GM19043 (cell line): Measurements from ENCODE around the gene LRRC61.
"Not testable (repeated sequence)": the region's sequence is repeated elsewhere in the genome, so short reads cannot be mapped to it uniquely, and the experiment has no call there.

Source experiments
- ATAC-seq: cut with Tn5 transposase; IDR thresholded peaks from one replicate; pipeline ENCODE4 v1.9.1; 2021; ENCODE audit warnings: low read depth; ENCODE audit not compliant: unreplicated experiment

LRRC61 gene

DNA sequence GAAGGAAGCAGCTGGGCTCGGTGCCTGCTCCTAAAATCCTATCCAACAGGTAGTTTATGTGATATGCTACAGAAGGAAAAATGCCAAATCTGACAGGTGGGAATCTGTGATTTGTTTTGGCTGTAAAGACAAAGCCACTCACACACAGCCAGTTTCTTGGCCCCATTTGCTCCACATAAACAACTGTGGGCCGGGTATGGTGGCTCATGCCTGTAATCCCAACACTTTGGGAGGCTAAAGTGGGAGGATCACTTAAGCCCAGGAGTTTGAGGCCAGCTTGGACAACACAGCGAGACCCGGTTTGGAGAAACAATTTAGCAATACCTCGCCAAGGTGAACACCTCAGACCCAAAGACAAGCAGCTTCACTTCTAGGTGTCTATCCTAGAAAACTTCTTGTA is 16.8 kb upstream of the LRRC61 start:
- not testable (repeated sequence) for ATAC-seq

DNA sequence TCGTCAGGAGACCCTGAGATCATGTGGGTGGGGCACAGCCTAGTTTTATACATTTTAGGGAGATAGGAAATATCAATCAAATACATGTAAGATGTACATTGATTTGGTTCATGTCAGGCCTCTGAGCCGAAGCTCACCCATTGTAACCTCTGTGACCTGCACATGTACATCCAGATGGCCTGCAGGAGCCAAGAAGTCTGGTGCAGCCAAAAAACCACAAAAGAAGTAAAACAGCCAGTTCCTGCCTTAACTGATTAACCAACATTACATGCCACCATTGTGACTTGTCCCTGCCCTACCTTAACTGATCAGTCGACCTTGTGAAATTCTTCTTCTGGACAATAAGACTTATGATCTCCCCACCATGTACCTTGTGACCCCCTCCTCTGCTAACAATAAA is 16.0 kb upstream of the LRRC61 start:
- ATAC-seq: no peak

DNA sequence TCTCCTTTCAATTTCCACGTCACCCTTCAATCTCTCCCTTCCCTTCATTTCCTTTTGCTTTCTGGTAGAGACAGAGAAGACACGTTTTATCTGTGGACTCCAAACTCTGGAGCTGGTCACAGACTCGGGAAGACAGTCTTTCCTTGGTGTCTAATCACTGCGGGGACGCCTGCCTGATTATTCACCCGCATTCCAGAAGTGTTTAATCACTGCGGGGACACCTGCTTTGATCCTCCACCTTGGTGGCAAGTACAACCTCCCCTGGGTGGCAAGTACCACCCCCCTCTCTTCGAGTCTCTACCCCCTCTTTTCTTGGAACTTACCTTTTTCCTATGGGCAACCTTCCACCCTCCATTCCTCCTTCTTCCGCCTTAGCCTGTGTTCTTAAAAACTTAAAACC is 15.3 kb upstream of the LRRC61 start:
- ATAC-seq: no peak

DNA sequence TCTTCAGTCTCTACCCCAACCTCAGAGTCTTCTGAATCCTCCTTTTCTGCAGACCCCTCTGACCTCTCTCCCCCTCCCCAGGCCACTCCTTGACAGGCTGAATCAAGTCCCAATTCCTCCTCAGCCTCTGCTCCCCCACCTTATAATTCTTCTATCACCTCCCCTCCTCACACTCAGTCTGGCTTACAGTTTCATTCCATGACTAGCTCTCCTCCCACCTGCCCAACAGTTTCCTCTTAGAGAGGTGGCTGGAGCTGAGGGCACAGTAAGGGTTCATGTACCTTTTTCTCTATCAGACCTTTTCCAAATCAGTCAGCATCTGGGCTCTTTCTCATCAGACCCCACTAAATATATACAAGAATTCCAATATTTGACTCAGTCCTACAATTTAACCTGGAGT is 14.6 kb upstream of the LRRC61 start:
- no peak for ATAC-seq

DNA sequence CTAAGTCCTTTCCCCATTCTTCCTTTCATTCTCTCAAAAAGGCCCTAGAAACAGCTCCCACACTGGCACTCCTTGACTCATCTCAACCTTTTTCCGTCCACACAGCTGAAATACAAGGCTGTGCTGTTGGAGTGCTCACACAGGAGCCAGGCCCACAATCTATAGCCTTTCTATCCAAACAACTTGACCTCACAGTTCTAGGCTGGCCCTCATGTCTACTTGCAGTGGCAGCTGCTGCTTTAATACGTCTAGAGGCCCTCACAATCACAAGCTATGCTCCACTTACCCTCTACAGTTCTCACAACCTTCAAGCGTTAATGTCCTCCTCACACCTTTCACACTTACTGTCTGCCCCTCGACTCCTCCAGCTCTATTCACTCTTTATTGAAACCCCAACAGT is 12.0 kb upstream of the LRRC61 start:
- ATAC-seq: no peak

DNA sequence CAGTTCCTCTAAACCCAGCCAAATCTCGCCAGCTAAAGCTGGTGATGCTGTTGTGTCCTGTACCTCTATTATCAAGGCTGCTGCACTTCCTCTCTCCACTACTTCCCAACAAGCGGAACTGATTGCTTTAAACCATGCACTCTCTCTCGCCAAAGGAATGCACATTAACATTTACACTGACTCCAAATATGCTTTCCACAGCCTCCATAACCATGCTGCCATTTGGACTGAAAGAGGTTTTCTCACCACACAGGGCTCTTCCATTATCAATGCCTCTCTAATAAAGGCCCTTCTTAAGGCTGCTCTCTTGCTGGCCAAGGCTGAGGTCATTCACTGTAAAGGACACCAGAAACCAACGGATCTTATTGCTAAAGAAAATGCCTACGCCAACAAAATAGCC is 11.4 kb upstream of the LRRC61 start:
- no peak for ATAC-seq

DNA sequence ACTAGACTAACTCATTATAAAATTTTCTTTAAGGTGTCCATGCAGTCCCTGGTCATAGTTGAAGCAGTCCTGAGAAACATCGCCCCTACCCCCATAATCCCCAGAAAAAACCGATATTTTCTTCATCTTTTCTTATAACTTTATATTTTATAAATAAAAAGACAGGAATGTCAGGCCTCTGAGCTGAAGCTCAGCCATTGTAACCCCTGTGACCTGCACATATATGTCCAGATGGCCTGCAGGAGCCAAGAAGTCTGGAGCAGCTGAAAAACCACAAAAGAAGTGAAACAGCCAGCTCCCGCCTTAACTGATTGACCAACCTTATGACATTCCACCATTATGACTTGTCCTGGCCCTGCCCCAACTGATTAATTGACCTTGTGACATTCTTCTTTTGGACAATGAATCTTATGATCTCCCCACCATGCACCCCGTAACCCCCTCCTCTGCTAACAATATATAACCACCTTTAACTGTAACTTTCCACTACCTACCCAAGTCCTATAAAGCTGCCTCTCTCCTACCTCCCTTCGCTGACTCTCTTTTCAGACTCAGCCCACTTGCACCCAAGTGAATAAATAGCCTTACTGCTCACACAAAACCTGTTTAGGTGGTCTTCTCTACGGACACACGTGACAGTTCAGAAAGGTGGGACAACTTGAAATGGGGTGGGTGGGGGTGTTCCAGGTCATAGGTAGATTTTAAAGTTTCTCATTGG is 10.3 kb upstream of the LRRC61 start:
- not testable (repeated sequence) for ATAC-seq

DNA sequence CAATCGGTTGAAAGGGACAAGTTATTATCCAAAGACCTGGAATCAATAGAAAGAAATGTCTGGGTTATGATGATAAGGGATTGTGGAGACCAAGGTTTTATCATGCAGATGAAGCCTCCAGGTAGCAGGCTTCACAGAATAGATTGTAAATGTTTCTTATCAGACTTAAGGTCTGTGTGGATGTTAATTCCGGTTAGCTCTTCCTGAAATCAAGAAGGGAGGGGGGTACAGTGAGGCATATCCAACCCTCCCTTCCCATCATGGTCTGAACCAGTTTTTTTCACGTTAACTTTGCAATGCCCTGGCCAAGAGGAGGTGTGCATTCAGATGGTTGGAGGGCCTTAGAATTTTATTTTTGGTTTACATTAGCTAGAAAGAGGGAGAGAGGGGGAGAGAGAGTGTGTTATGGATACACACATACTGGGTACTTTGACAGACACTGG is 9.8 kb upstream of the LRRC61 start:
- no peak for ATAC-seq

DNA sequence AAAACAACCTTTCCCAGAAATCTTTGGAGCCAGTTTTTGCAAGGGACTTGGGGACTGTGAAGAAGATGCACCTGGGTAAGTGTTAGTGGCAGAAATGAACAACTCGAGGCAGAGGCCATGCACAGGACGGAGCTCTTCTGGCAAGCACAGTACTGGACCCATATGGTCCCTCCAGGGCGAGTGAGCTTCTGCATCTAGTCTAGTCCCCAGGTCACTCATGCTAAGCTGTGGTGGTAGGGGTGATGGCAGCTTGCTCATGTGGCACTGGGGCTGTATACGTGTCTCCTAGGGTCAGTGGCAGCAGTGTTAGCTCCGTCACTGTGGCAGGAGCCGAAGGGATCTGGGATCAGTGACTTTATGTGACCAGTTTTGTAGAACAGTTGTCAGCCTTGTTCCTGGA is 9.3 kb upstream of the LRRC61 start:
- ATAC-seq: no peak

DNA sequence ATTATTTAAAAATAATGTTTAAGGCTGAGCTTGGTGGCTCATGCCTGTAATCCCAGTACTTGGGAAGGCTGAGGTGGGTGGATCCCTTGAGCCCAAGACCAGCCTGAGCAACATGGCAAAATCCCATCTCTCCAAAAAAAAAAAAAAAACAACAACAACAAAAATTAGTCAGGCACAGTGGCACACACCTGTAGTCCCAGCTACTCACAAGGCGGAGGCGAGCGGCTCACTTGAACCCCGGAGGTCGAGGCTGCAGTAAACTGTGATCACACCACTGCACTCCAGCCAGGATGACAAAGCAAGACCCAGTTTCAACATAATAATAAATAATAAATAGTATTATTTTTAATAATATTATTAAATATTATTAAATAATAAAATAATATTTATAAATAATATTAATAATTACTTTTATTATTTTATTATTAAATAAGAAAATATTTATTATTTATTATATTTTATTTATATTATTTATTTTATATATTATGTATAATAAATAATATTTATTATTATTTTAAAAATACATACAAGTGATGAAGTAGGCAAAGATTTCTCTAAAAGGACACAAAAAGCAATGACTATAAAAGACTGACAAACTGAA is 8.4 kb upstream of the LRRC61 start:
- no peak for ATAC-seq

DNA sequence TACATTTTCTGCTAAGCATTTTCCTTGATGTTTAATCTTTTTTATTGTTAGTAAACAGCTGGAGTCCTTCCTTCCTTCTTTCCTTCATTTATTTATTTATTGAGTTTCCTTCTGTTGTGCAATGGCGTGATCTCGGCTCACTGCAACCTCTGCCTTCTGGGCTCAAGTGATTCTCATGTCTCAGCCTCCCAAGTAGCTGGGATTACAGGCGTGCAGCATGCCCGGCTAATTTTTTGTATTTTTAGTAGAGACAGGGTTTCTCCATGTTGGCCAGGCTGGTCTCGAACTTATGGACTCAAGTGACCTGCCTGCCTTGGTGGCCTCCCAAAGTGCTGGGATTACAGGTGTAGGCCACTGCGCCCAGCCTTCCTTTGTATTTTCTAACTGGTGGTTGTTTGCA is 6.2 kb upstream of the LRRC61 start:
- not testable (repeated sequence) for ATAC-seq

DNA sequence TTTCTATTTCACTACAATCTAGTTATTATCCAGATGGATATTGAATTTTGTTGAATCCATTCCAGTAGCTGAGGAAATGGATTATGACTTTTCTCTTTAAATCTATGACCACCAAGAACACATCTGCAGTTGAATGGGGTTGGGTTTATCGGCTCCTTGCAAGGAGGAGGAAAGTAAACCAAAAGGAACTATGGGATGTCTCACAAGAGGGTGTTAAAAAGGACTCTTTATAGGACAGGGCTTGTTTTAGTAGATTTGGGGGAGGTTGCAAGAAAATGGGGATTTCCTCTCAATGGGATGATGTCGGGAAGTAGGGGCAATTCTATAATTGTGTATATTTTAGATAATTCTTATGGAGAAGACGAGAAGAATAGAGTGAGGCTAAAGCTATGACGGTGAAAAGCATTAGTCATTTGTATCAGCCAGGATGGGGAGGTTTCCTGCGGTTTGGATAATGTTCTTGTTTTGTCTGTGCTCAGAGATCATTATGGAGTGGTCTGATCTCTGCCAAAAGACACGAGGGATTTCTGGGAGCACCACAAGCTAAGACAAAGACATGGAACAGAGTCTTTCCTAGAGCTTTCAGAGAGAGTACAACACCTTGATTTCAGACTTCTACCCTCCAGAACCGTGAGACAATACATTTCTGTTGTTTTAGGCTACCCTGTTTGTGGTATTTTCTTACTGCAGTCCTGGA is 5.3 kb upstream of the LRRC61 start:
- no peak for ATAC-seq

DNA sequence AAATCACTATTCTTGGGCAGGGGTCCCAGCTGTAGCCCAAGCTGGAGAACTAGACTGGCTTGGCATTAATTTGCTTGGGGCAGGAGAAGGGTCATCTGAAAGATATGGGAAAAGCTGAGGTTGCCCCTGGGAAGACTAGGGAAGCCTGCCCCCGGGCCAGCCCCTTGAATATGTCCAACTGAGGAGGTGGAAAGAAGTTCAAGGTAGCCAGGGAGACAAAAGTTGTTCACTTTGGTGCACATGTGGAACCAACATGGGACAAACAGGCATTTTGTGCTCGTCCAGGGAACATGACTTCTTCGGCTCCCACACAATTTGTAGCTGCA is 1.4 kb upstream of the LRRC61 start:
- ATAC-seq: no peak

DNA sequence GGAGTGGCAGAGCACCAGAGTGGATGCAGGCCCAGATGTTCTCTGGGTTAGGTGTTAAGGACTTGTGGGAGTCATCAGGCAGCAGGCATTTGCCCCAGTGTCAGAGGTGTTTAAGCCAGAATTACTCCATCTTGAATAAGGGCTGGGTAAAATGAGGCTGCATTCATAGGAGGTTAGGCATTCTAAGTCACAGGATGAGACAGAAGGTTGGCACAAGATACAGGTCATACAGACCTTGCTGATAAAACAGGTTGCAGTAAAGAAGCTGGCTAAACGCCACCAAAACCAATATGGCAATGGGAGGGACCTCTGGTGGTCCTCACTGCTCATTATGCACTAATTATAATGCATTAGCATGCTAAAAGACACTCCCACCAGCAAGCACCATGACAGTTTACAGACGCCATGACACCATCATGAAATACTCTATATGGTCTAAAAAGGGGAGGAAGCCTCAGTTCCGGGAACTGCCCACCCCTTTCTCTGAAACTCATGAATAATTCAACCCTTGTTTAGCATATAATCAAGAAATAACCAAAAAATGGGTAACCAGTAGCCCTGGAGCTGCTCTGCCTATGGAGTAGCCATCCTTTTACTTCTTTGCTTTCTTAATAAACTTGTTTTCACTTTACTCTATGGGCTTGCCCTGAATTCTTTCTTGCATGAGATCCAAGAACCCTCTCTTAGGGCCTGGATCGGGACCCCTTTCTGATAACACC is 882 bp upstream of the LRRC61 start:
- ATAC-seq: peak; percentile 33

DNA sequence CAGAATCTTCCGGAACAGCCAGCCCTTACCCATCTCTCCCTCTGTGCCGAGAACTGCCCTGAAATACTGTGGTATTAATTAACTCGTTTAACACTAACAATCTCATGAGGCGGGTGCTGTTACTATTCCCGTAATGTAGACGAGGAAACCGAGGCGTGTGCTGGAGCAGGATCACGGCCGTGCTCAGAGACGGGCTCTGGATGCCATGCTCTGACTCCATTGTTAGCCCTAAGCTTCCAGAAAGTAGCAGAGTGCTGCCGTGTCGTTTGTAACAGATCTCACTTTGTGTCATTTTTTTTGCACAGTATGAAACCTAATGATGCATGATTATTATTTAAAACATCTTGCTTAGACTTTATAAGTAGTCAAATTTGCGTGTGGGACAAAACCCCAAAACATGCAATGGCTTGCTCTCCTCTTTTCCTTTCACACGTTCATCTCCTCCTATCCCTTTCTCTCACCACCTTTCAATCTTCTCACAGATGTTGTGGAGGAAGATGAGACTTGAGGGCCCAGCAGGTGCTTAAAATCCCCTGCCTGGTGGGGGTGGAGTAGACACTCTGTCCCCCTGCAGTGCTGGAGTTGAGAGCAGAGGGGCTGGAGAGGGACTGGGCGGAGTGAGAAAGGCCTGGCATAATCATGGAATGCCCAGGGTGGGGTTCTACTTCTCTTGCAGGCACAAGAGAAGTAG is 672 bp downstream of the LRRC61 start:
- no peak for ATAC-seq

DNA sequence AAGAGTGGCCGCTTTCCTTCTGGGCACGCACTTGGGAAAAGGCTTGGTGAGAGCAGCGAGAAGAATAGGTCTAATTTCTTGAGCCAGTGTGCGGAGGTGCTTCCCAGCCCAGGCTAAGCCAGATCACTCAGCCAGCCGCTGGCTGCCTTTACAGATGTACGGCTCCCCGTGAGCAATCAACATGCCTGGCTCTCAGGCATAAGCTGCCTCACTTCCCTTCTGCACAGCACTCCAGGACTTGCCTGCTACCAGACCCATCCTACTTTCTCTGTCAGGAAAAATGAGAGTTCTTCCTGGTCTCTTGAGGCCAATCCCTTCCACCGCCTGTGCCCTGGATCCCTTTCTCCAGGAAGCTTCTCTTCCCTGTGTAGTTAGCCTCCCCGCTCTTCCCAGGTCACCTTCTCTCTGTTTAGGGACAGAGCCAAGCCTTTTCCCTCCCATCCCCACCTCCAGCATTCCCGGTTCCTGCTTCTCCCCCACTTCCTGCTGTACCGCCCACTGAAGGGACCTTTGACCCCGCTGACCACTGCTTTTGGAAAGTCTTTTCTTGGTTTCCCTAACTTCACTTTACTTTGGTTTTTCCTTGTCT is 1.3 kb downstream of the LRRC61 start:
- no peak for ATAC-seq

DNA sequence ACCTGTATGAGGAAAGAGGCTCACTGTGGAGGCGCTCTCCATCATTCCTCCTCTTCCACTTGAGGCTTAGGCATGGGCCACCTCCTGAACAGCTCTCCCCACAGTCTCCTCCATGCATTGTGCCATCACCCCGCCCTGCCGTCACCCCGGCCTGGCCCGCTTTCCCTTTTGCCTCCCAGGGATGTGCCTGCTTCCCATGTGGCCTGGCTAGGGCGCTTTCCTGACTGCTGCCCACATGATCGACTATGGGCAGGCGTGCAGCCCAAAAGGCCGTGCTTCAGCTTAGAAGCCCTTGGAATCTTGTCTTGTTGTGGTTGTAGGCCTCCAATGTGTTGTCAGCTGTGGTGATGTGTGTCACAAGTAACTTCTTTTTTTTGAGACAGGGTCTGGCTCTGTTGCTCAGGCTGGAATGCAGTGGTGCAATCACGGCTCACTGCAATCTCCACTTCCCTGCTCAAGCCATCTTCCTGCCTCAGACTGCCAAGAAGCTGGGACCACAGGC is 2.0 kb downstream of the LRRC61 start:
- no peak for ATAC-seq

DNA sequence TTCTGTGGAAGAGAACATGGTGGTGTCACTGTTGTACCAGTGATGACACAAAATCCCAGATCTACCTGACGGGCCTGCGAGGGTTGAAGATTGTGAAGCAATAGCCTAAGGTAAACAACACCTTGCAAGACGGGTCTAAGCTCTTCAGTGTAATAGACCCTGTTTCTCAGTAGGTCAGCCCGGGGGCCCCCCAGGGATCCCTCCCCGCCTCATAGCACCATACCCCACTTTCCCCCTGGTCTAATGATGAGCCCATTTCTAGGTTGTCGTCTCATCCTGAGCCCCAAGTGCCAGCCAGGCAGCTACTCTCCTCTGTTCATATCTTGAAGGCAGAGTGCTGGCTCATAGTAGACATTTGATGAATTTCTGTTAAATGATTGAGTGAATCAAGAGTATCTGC is 2.7 kb downstream of the LRRC61 start:
- no peak for ATAC-seq

DNA sequence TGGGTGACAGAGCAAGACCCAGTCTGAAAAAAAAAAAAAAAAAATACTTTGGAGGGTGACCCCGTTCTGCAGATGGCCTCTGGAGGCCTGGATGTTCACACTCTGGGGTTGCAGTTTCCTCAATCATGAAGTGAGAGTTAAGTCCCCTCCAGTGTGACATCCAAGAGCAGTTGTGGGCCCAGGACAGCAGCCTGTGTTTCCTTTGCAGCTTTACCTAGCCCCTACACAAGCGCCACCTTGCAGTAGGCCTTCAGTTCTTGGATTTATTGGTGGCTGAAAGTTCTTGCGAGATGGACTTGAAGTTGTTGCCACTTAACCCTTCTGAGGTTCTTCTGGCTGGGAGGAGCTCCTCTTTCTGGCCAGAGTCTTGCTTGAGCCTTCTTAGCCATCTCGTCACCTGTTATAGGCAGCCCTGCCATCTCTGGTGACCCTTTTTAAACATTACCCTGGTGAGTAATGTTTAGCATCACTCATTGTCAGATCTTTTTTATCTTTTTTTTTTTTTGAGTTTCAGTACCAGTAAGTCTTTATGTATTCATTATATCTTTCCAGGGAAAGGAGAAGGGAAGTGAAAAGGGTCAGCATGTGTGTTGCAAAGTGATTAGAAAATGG is 3.6 kb downstream of the LRRC61 start:
- no peak for ATAC-seq

DNA sequence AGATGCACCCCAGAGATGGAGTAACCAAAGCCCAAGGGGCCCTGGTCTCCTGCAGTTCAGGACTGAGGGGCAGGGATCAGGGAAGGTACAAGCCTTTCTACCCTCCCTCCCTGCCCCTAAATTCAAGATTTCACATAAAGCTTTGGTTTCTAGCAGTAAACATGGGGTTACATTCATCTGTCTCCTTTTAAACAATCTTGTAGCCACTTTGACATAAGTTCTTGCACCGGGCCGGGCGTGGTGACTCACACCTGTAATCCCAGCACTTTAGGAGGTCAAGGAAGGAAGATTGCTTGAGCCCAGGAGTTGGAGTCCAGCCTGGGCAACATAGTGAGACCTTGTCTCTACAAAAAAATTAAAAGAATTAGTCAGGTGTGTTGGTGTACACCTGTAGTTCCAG is 4.2 kb downstream of the LRRC61 start:
- ATAC-seq: no peak
